Endothelial cell (in vitro differentiated cells): Measurements from ENCODE around the gene EXOSC5. TPM values are rescaled to one million over a fixed set of nuclear protein-coding genes. Genes with fewer than 3 reads are reported as not detected.

Source experiments
- DNase-seq: peaks from one replicate; pipeline ENCODE4 v3.0.0; 2021; ENCODE audit warnings: low spot score
- H3K27ac Mint-ChIP-seq: one replicate; pipeline ENCODE4 v1.8.0; 2021; ENCODE audit warnings: mixed read lengths, inconsistent platforms; ENCODE audit not compliant: unreplicated experiment
- H3K27me3 Mint-ChIP-seq: one replicate; pipeline ENCODE4 v1.8.0; 2021; ENCODE audit warnings: mild to moderate bottlenecking, moderate library complexity, mixed read lengths, inconsistent platforms; ENCODE audit not compliant: unreplicated experiment
- H3K36me3 Mint-ChIP-seq: one replicate; pipeline ENCODE4 v1.8.0; 2021; ENCODE audit warnings: mild to moderate bottlenecking, low read depth, mixed read lengths, inconsistent platforms; ENCODE audit not compliant: unreplicated experiment
- H3K4me1 Mint-ChIP-seq: one replicate; pipeline ENCODE4 v1.8.0; 2021; ENCODE audit warnings: mild to moderate bottlenecking, mixed read lengths, inconsistent platforms; ENCODE audit not compliant: unreplicated experiment
- H3K4me3 Mint-ChIP-seq: one replicate; pipeline ENCODE4 v1.8.0; 2021; ENCODE audit warnings: mild to moderate bottlenecking, mixed read lengths, inconsistent platforms; ENCODE audit not compliant: unreplicated experiment
- H3K9me3 Mint-ChIP-seq: one replicate; pipeline ENCODE4 v1.8.0; 2021; ENCODE audit warnings: mixed read lengths, inconsistent platforms; ENCODE audit not compliant: unreplicated experiment
- CTCF ChIP-seq: fragments of 200-600 bp; sonication (generic); IDR thresholded peaks from one replicate; pipeline ENCODE4 v1.5.0; 2021; ENCODE audit warnings: antibody characterized with exemption; ENCODE audit not compliant: unreplicated experiment
- total RNA-seq: library from RNA; stranded (reverse); fragmentation: NEBNext Ultra II Directional; extraction: Animal tissue kit (Norgen Biotek cat#: 25700); gene quantifications from one replicate; pipeline ENCODE4 v1.2.1, GENCODE V29; 2021; ENCODE audit not compliant: unreplicated experiment

Gene EXOSC5
- total RNA-seq, 1 donor from 2014 or later: 15.2 TPM

GRCh38 chr19:41339936-41340335, 57.2 kb downstream of the EXOSC5 start:
- Mint-ChIP-seq H3K4me1 (no peaks in the 10 kb centered on the region), H3K9me3 (no peaks in the 10 kb centered on the region), H3K36me3 (peaks cover 33% of the 10 kb centered on the region), H3K27ac (no peak overlapping the region), H3K27me3 (peaks cover 8% of the 10 kb centered on the region), H3K4me3 (peak overlapping the region; percentile 67)
- TF ChIP-seq CTCF: no peak
- no peak for DNase-seq

Other genes starting within 250 kb of the EXOSC5 start
- 17.5 TPM for gene CYP2S1, start 204.1 kb downstream of the EXOSC5 start, total RNA-seq
- gene AXL, start 178.1 kb downstream of the EXOSC5 start, total RNA-seq: 5.5 TPM
- 259 TPM for gene HNRNPUL1, start 133.0 kb downstream of the EXOSC5 start, total RNA-seq
- 28.6 TPM for gene CCDC97, start 87.2 kb downstream of the EXOSC5 start, total RNA-seq
- gene TGFB1, start 43.4 kb downstream of the EXOSC5 start, total RNA-seq: 193 TPM
- gene B9D2, start 33.2 kb downstream of the EXOSC5 start, total RNA-seq: 6.8 TPM
- gene TMEM91, start 20.8 kb downstream of the EXOSC5 start, total RNA-seq: 7.6 TPM
- 25.0 TPM for gene BCKDHA, start 459 bp upstream of the EXOSC5 start, total RNA-seq
- 10.7 TPM for gene B3GNT8, start 30.0 kb upstream of the EXOSC5 start, total RNA-seq
- 75.5 TPM for gene DMAC2, start 42.6 kb upstream of the EXOSC5 start, total RNA-seq
- not detected for gene ERICH4, start 45.8 kb upstream of the EXOSC5 start, total RNA-seq
- gene CEACAM21, start 178.8 kb upstream of the EXOSC5 start, total RNA-seq: 74.1 TPM
- not detected for gene CEACAM4, start 229.7 kb upstream of the EXOSC5 start, total RNA-seq